ENCODE results near the gene PRR5. TPM values are rescaled to one million over a fixed set of nuclear protein-coding genes. Genes with fewer than 3 reads are reported as not detected.

Gene PRR5
- total and polyA plus RNA-seq, 7 experiments from 2014 or later = 19.6 to 49.1 (median 30.7) TPM

DNA sequence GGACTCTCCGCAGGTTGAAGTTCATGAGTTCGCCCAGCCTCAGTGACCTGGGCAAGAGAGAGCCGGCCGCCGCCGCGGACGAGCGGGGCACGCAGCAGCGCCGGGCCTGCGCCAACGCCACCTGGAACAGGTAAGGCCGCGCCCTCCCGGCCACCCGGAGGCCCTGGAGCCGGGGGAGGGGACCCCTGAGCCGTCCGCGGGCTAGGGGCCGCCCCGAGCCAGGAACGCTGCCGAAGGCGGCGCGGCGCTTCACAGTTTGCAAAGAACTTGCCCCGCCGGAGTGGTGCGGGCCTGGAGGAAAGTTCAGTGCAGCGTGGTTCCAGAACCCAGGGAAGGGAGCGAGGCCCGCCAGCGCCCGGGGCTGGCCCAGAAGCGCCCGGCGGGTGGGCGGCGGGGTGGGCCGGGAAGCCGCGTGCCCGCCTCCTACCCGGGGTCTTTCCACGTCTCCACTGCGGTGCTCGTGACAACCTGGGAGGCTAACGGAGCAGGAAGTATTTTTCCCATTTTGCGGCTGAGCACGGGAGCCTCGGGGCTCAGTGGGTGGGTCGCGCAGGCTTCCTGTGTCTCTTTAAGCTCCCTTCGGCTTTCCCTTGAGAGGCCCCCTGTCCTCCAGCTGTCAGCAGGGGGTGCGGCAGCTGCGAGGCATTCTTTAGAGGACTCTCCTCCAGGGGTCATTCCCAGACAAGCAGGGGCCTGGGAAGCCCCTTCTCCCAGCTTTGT, 635 bp downstream of the PRR5 start:
- intact Hi-C loops (cut with micrococcal nuclease) = loop anchor here (1.0 to 10.0 kb wide), 6 partner anchors 17 to 615 kb away; partner anchors contain the start of genes KIAA0930 (in 1 of the 2) and PARVG (in 1 of the 2)
- peak in 5 of 9 donors; percentile 7 to 52 (median 14) for DNase-seq

DNA sequence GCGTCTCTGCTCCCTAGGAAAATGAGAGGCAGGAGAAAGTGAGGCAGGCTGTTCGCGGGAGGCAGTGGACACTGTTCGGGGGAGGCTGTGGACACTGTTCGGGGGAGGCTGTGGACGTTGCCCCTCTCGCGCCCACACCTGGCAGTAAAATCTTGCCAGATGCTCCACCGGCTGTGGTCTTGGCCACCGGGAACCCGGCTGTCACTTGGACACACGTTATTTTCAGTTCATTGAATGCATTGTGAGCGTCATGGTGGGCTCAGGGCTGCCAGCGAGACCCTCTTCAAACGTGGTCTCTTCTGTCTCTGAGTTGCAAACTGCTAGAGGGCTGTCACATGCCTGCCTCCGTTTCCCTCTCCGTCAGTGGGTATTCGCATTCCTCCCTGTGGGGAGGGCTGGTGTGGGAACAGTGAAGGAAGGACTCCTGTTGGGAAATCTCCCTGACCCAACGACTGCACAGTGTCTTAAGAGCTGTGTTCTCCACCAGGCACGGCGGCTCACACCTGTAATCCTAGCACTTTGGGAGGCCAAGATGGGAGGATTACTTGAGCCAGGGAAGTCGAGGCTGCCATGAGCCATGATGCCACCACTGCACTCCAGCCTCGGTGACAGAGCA, 1.4 kb downstream of the PRR5 start:
- Mint-ChIP-seq H3K27ac (peak overlapping the region in 1 of 9 donors; percentile 30), H3K4me1 (peaks cover 5 to 28% (median 18%) of the 10 kb centered on the region in 7 donors), H3K9me3 (peaks cover 0 to 1% (median 0%) of the 10 kb centered on the region in 11 donors), H3K4me3 (peak overlapping the region; percentile 45 to 83 (median 75)), H3K36me3 (peaks cover 0 to 8% (median 0%) of the 10 kb centered on the region in 5 donors), H3K27me3 (peaks cover 0 to 9% (median 0%) of the 10 kb centered on the region in 5 donors)
- DNase-seq (no peak), ATAC-seq (no peak)
- ChIA-PET POLR2A (no interaction called here), CTCF (interaction anchor here (0.7 kb wide), 1 partner anchor 19 kb away, joined by 3 read pairs; no protein-coding TSS in a partner anchor)
- Histone ChIP-seq H3K27ac (ENCODE audit: low read depth, low read length) (peak overlapping the region; percentile 51), H3K27me3 (ENCODE audit: control insufficient read depth in 2 of 2, insufficient read depth in 2 of 2, low read length in 2 of 2) (no peaks in the 10 kb centered on the region), H3K36me3 (ENCODE audit: control insufficient read depth in 2 of 3, insufficient read depth in 3 of 3, low read length in 3 of 3) (no peaks in the 10 kb centered on the region), H3K4me1 (ENCODE audit: control insufficient read depth in 2 of 2, insufficient read depth in 2 of 2, low read length in 2 of 2) (peaks cover 16 to 27% of the 10 kb centered on the region in 2 donors), H3K4me3 (ENCODE audit: low read length) (peak overlapping the region; percentile 61), H3K9me3 (ENCODE audit: control insufficient read depth in 2 of 3, low read length in 3 of 3) (no peaks in the 10 kb centered on the region)
- intact Hi-C loops (cut with micrococcal nuclease) = loop anchor here in 1 of 2 donors (5.0 to 10.0 kb wide), 3 partner anchors 521 to 614 kb away; partner anchors contain the start of genes KIAA0930 and PARVG

More for the DNA sequence above, 635 bp downstream of the PRR5 start:
- H3K4me3 ChIP-seq (ENCODE audit: low read length) = peak overlapping the region; percentile 61
- Mint-ChIP-seq H3K36me3 (peaks cover 0 to 8% (median 0%) of the 10 kb centered on the region in 5 donors), H3K4me3 (peak overlapping the region; percentile 45 to 83 (median 75)), H3K4me1 (peaks cover 5 to 28% (median 18%) of the 10 kb centered on the region in 7 donors), H3K9me3 (no peaks in the 10 kb centered on the region), H3K27me3 (peaks cover 0 to 9% (median 0%) of the 10 kb centered on the region in 5 donors), H3K27ac (peak overlapping the region in 1 of 9 donors; percentile 28)
- H3K9me3 ChIP-seq (ENCODE audit: control insufficient read depth in 2 of 3, low read length in 3 of 3) = no peaks in the 10 kb centered on the region
- peaks cover 20 to 26% of the 10 kb centered on the region in 2 donors for H3K4me1 ChIP-seq (ENCODE audit: control insufficient read depth in 2 of 2, insufficient read depth in 2 of 2, low read length in 2 of 2)
- CTCF ChIA-PET = interaction anchor here (0.7 kb wide), 1 partner anchor 18 kb away, joined by 3 read pairs; no protein-coding TSS in a partner anchor
- H3K36me3 ChIP-seq (ENCODE audit: control insufficient read depth in 2 of 3, insufficient read depth in 3 of 3, low read length in 3 of 3) = no peaks in the 10 kb centered on the region
- H3K27me3 ChIP-seq (ENCODE audit: control insufficient read depth in 2 of 2, insufficient read depth in 2 of 2, low read length in 2 of 2) = no peaks in the 10 kb centered on the region
- POLR2A ChIA-PET = no interaction called here
- peak overlapping the region; percentile 51 for H3K27ac ChIP-seq (ENCODE audit: low read depth, low read length)
- ATAC-seq = peak; percentile 7

DNA sequence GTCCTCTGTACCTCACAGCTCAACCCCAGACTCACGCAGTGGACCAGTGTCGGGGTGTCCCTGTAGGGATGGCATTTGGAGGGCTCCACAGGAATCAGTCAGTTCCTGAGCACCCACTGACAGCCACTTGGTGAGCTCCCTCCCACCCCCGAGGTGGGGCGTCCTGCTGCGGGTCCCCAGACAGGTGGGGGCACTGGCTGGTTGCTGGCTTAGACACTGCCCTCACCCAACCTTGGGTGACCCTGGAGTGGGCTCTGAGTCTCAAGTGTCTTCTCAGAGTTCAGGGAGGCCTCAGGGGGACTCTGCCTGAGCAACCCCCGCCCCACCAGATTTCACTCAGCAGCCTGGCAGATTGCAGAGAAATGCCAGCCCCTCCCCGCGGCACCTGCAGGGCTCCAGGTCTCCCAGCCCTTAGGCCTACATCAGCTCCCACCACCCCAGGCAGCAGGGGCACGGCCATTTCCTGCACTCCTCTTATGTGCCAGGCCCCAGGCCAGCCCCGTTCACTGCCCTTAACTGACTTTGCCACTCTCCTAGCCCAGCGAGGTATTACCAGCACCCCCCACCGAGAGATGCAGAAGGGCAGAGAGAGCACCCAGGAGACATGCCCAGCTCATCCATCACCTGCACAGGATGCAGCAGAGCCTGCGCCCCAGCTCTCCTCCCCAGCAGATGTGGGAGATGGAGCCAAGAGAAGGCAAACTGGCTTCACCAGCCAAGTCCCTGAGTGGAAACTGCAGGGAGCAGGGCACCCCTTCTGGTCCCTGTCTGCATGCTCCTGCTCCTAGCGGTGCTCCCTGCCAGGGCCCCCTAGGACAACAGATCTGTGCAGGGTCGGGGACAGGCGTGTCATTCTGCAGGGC, 2.4 kb downstream of the PRR5 start:
- DNase-seq (no peak), ATAC-seq (no peak)
- no peaks in the 10 kb centered on the region for H3K9me3 ChIP-seq (ENCODE audit: control insufficient read depth in 2 of 3, low read length in 3 of 3)
- intact Hi-C loops (cut with micrococcal nuclease) = loop anchor here in 1 of 2 donors (5.0 to 10.0 kb wide), 3 partner anchors 522 to 613 kb away; partner anchors contain the start of genes KIAA0930 and PARVG
- Mint-ChIP-seq H3K9me3 (peaks cover 0 to 1% (median 0%) of the 10 kb centered on the region in 11 donors), H3K4me3 (peak overlapping the region in 8 of 10 donors; percentile 62 to 80 (median 73)), H3K27ac (no peak overlapping the region), H3K27me3 (peaks cover 0 to 9% (median 0%) of the 10 kb centered on the region in 5 donors), H3K36me3 (peaks cover 0 to 8% (median 0%) of the 10 kb centered on the region in 5 donors), H3K4me1 (peaks cover 5 to 30% (median 22%) of the 10 kb centered on the region in 7 donors)
- no peak overlapping the region for H3K27ac ChIP-seq (ENCODE audit: low read depth, low read length)
- ChIA-PET POLR2A (no interaction called here), CTCF (interaction anchor here (0.6 kb wide), 1 partner anchor 1319 kb away, joined by 4 read pairs; no protein-coding TSS in a partner anchor)
- no peaks in the 10 kb centered on the region for H3K36me3 ChIP-seq (ENCODE audit: control insufficient read depth in 2 of 3, insufficient read depth in 3 of 3, low read length in 3 of 3)
- H3K4me1 ChIP-seq (ENCODE audit: control insufficient read depth in 2 of 2, insufficient read depth in 2 of 2, low read length in 2 of 2) = peaks cover 16 to 34% of the 10 kb centered on the region in 2 donors
- H3K4me3 ChIP-seq (ENCODE audit: low read length) = no peak overlapping the region
- H3K27me3 ChIP-seq (ENCODE audit: control insufficient read depth in 2 of 2, insufficient read depth in 2 of 2, low read length in 2 of 2) = no peaks in the 10 kb centered on the region

DNA sequence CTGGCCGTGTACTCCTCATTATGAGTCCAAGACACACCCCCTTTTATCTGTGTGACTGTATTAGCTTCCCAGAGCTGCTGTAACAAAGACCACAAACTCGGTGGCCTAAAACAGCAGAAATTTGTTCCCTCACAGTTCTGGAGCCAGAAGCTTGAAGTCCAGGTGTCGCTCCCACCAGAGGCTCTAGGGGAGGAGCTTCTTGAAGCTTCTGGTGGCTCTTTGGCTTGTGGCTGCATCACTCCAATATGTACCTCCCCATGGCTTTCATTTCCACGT, 3.0 kb downstream of the PRR5 start:
- no peaks in the 10 kb centered on the region for H3K27me3 ChIP-seq (ENCODE audit: control insufficient read depth in 2 of 2, insufficient read depth in 2 of 2, low read length in 2 of 2)
- no peak for ATAC-seq
- ChIA-PET CTCF (interaction anchor here (0.6 kb wide), 1 partner anchor 1320 kb away, joined by 4 read pairs; no protein-coding TSS in a partner anchor), POLR2A (no interaction called here)
- H3K4me3 Mint-ChIP-seq = peak overlapping the region in 5 of 10 donors; percentile 13 to 51 (median 32)
- no peak overlapping the region for H3K27ac Mint-ChIP-seq
- H3K9me3 Mint-ChIP-seq = peaks cover 0 to 1% (median 0%) of the 10 kb centered on the region in 11 donors
- DNase-seq = no peak
- peaks cover 5 to 34% (median 22%) of the 10 kb centered on the region in 7 donors for H3K4me1 Mint-ChIP-seq
- peaks cover 19 to 36% of the 10 kb centered on the region in 2 donors for H3K4me1 ChIP-seq (ENCODE audit: control insufficient read depth in 2 of 2, insufficient read depth in 2 of 2, low read length in 2 of 2)
- H3K27ac ChIP-seq (ENCODE audit: low read depth, low read length) = no peak overlapping the region
- H3K36me3 ChIP-seq (ENCODE audit: control insufficient read depth in 2 of 3, insufficient read depth in 3 of 3, low read length in 3 of 3) = no peaks in the 10 kb centered on the region
- H3K9me3 ChIP-seq (ENCODE audit: control insufficient read depth in 2 of 3, low read length in 3 of 3) = no peaks in the 10 kb centered on the region
- H3K4me3 ChIP-seq (ENCODE audit: low read length) = no peak overlapping the region
- intact Hi-C loops (cut with micrococcal nuclease) = loop anchor here in 1 of 2 donors (10.0 kb wide), 1 partner anchor 540 kb away; the partner anchor contains the start of gene KIAA0930
- peaks cover 0 to 9% (median 0%) of the 10 kb centered on the region in 5 donors for H3K27me3 Mint-ChIP-seq
- H3K36me3 Mint-ChIP-seq = peaks cover 0 to 8% (median 0%) of the 10 kb centered on the region in 5 donors

DNA sequence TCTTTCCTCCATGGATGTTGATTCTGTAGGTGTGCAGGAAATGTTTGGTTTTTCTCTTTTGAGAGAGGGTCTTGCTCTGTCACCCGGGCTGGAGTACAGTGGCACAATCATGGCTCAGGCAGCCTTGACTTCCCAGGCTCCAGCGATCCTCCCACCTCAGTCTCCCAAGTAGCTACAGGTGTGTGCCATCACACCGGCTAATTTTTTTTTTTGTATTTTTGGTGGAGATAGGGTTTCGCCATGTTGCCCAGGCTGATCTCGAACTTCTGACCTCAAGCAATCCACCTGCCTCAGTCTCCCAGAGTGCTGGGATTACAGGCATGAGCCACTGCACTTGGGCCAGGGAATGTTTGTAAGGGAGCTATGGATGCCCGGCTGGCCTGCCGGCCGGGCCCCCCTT, 4.5 kb downstream of the PRR5 start:
- H3K4me1 Mint-ChIP-seq = peaks cover 8 to 43% (median 27%) of the 10 kb centered on the region in 7 donors
- no peaks in the 10 kb centered on the region for H3K9me3 ChIP-seq (ENCODE audit: control insufficient read depth in 2 of 3, low read length in 3 of 3)
- POLR2A ChIA-PET = interaction anchor here (0.6 to 1.6 kb wide), 2 partner anchors 9 to 1560 kb away, joined by 3 to 4 read pairs; no protein-coding TSS in a partner anchor

More for the DNA sequence above, 4.5 kb downstream of the PRR5 start:
- H3K27ac ChIP-seq (ENCODE audit: low read depth, low read length) = no peak overlapping the region
- Mint-ChIP-seq H3K27ac (no peak overlapping the region), H3K36me3 (peaks cover 0 to 8% (median 0%) of the 10 kb centered on the region in 5 donors), H3K4me3 (no peak overlapping the region), H3K9me3 (peaks cover 0 to 1% (median 0%) of the 10 kb centered on the region in 11 donors), H3K27me3 (peaks cover 0 to 9% (median 0%) of the 10 kb centered on the region in 5 donors)
- CTCF ChIA-PET = interaction anchor here (0.6 kb wide), 1 partner anchor 26 kb away, joined by 3 read pairs; no protein-coding TSS in a partner anchor
- intact Hi-C loops (cut with micrococcal nuclease) = loop anchor here in 1 of 2 donors (10.0 kb wide), 1 partner anchor 538 kb away; the partner anchor contains the start of gene KIAA0930
- no peak overlapping the region for H3K4me3 ChIP-seq (ENCODE audit: low read length)
- H3K36me3 ChIP-seq (ENCODE audit: control insufficient read depth in 2 of 3, insufficient read depth in 3 of 3, low read length in 3 of 3) = peaks cover 0 to under 1% (median 0%) of the 10 kb centered on the region in 3 experiments
- no peaks in the 10 kb centered on the region for H3K27me3 ChIP-seq (ENCODE audit: control insufficient read depth in 2 of 2, insufficient read depth in 2 of 2, low read length in 2 of 2)
- no peak for ATAC-seq
- DNase-seq = no peak
- peaks cover 25 to 43% of the 10 kb centered on the region in 2 donors for H3K4me1 ChIP-seq (ENCODE audit: control insufficient read depth in 2 of 2, insufficient read depth in 2 of 2, low read length in 2 of 2)

Measured in naive thymus-derived CD4-positive, alpha-beta T cell (primary cell).